GM19455 (cell line): ENCODE data around the gene KCNC3.

Experiments used
- ATAC-seq: cut with Tn5 transposase; IDR thresholded peaks from one replicate; pipeline ENCODE4 v1.9.1; 2021; ENCODE audit not compliant: unreplicated experiment

The KCNC3 gene

DNA sequence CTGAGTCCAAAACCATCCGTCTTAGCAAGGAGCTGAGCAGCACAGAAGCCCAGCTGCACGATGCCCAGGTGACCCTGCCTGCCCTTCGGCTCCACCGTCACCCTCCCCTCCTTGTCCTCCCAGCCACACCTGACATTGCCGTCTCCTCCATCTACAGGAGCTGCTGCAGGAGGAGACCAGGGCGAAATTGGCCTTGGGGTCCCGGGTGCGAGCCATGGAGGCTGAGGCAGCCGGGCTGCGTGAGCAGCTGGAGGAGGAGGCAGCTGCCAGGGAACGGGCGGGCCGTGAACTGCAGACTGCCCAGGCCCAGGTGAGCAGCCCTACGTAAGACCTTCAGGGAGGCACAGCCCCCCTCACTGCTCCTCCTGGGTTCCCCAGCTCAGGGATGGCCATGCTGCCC is 49.1 kb downstream of the KCNC3 start:
- ATAC-seq, result no peak

DNA sequence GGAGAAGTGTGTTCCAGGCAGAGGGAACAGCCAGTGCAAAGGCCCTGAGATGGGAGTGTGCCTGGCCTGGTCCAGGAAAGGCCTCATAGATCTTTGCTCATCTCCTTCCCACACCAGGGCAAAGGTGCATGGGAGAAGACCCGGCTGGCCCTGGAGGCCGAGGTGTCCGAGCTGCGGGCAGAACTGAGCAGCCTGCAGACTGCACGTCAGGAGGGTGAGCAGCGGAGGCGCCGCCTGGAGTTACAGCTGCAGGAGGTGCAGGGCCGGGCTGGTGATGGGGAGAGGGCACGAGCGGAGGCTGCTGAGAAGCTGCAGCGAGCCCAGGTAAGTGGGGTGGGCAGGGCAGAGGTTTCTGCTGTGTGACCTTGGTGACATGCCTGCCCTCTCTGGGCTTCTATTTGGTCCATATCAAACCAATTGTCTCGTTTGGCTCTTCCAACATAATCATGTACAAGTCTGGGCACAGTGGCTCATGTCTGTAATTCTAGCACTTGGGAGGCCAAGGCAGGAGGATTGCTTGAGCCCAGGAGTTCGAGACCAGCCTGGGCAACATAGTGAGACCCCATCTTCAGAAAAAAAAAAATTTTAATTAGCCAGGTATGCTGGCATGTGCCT is 51.1 kb downstream of the KCNC3 start:
- no peak for ATAC-seq

DNA sequence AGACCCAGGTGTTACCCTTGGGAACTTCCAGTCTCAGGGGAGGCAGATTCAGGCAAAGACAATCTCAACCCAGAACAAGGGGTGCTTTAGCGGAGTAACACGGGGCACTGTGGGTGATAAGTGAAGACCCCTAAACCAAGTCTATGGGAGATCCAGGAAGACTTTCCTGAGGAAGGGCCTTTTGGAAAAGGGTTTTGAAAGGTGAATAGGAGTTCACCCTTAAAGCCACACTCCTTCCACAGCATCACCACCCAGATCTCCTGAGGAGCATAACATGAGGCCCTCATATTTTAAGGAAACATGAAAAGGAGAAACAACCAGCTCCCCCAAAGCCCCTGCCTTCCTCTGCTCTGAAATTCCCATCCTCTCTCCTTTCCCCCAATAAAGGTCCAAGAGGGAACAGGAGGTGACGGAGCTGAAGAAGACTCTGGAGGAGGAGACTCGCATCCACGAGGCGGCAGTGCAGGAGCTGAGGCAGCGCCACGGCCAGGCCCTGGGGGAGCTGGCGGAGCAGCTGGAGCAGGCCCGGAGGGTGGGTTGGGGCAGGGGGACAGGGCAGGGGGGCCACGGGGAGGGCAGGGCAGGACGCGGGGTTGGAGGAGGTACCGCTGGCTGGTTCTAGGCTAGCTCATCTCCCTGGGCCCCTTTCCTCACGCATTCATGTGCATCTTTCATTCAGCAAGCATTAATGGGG is 52.7 kb downstream of the KCNC3 start:
- no peak for ATAC-seq

DNA sequence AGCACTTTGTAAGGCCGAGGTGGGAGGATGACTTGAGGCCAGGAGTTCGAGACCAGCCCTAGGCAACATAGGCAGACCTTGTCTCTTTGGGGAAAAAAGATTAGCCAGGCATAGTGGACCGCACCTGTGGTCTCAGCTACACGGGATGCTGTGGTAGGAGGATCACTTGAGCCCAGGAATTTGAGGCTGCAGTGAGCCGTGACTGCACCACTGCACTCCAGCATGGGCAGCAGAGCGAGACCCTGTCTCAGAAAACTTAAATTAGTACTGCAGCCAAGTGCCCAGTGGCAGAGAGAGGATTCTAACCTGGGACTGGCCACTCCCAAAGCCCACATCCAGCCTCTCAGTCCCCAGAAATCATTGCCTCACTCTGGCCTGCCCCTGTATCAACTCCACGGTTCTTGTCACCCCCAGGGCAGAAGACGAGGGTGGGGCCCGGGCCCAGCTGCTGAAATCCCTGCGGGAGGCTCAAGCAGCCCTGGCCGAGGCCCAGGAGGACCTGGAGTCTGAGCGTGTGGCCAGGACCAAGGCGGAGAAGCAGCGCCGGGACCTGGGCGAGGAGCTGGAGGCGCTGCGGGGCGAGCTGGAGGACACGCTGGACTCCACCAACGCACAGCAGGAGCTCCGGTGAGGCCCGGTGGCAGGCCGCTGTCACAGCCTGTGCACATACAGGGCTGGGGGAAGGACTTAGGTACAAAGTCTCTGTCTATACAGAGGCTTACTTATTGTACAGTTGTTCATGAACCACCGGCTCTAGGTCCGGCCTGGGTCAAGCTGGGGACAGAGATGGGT is 53.4 kb downstream of the KCNC3 start:
- no peak for ATAC-seq

DNA sequence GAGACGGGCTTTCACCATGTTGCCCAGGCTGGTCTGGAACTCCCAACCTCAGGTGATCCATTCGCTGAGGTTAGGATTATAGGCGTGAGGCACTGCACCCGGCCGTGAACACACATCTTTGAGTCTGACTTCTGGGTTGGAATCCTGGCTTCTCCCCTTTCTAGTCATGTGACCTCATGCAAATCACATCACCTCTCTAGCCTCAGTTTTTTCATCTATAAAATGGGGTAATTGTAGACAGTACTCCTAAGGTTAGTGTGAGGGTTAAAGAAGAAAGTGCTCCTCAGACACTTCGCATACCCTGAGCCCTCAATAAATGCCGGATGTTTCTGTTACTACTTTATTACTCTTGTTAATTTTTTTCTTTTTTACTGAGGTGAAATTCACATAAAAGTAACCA is 55.4 kb downstream of the KCNC3 start:
- no peak for ATAC-seq

DNA sequence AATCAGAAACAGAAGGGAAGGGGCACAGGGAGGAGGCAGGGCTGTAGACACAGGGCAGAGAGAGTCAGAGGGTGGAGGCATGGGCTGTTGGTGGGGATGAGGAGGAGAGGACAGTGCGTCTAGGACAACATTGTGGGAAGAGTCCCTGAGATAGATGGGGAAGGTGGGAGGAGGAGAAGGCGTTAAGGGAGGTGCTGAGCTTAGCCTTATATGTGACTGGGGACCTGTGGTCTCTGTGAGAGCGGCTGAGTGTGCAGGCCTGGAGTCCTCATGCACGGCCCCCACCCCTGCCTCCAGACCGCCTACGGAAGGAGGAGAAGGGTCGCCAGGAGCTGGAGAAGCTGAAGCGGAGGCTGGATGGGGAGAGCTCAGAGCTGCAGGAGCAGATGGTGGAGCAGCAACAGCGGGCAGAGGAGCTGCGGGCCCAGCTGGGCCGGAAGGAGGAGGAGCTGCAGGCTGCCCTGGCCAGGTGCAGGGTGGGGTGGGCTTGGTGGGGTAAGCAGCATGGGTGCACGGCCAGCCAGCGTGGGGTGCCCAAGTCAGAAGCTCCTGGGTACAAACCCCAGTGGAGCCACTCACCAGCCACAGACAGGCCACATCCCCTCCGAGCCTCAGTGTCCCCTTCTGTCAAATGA is 56.8 kb downstream of the KCNC3 start:
- ATAC-seq, result no peak

DNA sequence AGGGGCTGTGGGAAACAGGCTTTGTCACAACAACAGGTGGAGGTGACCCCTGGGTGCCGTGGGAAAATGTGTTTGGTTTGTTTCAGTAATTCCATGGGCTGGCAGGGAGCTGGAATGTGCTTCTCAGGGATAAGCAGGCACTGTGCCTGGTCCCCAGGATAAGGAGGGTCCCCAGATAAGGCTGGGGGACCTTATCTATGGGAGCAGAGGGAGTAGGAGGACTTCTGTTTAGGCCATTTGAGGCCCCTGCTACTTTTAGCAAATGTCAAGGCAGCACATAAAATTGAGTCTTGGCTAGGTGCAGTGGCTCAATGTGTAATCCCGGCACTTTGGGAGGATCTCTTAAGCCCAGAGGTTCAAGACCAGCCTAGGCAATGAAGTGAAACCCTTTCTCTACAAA is 59.5 kb downstream of the KCNC3 start:
- ATAC-seq, result no peak

DNA sequence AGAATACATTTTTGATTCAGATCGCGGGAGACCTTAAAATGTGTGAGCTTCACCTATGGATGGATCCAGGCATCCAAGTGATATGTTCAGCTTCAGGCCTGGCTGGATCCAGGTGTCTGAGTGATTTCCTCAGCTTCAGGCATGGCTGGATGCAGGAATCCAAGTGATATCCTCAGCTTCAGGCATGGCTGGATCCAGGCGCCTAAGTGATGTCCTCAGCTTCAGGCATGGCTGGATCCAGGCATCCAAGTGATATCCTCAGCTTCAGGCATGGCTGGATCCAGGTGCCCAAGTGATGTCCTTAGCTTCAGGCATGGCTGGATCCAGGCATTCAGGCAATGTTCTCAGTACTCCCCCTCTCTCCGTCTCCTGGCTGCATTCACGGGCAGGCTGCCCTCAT is 60.7 kb downstream of the KCNC3 start:
- ATAC-seq, result no peak

DNA sequence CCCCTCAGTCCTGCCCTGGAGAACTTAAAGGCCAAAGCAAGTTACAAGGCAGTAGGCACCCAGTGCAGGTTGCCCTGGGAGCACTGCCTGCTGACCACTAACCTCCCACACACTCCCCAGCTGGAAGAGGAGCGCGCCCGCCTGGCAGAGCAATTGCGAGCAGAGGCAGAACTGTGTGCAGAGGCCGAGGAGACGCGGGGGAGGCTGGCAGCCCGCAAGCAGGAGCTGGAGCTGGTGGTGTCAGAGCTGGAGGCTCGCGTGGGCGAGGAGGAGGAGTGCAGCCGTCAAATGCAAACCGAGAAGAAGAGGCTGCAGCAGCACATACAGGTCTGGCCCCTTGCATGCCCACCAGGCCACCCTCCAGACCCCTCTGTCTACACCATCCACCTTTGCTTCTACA is 61.1 kb downstream of the KCNC3 start:
- ATAC-seq, result no peak

DNA sequence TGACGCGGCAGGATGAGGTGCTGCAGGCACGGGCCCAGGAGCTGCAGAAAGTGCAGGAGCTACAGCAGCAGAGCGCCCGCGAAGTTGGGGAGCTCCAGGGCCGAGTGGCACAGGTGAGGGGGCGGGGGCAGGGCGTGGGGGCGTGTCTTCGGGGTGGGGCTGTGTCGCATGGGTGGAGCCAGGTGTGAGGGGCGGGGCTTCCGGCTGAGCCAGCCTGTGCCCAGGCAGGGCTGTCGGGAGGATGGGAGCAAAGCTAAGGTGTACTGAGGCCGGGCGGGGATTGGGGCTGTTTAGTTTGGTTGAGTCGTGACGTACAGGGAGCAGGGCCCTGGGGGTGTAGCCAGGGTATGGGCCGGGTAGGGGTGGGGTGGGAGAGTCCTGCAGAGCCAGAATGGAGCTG is 62.3 kb downstream of the KCNC3 start:
- ATAC-seq, result no peak

DNA sequence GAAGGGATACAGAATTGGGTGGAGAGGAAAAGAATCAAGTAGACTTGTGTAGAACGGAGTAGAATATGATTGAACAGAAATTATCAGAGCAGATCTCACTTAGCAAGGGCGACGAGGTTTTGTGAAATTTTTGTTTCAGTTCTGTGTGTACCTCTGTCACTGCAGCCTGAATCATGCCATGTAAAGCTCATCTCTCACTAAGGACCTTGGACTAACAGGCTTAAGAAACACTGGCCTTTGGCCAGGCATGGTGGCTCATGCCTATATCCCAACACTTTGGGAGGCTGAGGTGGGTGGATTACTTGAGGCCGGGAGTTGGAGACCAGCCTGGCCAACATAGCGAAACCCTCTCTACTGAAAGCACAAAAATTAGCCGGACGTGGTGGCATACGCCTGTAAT is 63.1 kb downstream of the KCNC3 start:
- ATAC-seq, result no peak

DNA sequence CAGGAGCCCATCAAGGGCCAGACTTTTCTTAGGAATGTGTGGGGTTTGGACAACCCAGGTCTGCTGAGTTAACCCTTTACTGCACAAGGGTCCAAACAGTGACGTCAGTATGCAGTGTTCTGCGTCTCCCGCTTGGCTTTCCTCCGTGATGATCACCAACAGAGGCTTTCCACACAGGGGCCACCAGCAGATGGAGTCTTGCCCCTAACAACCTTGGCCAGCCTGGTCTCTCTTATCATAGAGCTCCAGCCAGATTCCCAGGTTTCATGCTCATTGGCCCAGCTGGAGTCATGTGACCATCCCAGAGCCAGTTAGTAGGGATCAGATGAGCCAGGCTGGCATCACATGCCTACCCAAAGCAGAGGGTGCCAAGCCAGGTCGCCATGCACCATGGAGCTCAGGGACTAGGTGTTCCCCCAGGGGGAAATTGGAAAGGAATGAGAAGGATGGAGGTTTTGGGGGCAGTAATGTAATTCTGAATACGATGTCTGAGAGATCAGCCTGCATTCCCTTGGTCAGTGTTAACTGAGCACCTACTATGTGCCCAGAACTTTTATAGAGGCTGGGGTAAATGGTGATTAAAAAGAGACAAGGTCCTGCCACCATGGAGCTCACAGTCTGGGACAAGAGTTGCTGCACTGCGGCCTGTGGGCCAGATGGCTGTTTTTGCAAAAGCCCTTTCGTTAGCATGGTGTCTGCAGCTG is 64.5 kb downstream of the KCNC3 start:
- no peak for ATAC-seq

DNA sequence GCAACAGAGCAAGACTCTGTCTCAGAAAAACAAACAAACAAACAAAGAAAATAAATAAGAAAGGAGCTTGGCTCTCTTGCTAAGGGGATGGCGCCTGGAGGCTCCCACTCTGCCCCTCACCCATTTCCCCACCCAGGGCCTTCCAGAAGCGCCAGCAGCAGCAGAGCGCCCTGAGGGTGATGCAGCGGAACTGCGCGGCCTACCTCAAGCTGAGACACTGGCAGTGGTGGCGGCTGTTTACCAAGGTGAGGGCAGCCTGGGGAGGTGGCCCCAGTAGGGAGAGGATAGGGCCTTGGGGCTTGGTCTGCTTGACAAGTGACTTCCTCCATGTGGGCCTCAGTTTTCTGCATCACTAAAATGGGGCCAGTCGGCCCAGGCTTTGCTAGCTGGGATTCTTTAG is 66.0 kb downstream of the KCNC3 start:
- ATAC-seq, result no peak
